NCI-H2227 treated with DMSO at 0.1 percent for 48 hours (cell line): Measurements from ENCODE around the gene OSBPL10.

Experiments
- DNase-seq: peaks from one replicate; lab custom pipeline; 2025; lab: John Stamatoyannopoulos, UW

OSBPL10 gene

GRCh38 chr3:31848911-31849310, 132.2 kb downstream of the OSBPL10 start:
- no peak for DNase-seq

GRCh38 chr3:31848163-31848818, 132.8 kb downstream of the OSBPL10 start:
- DNase-seq, result no peak

GRCh38 chr3:31847760-31848159, 133.3 kb downstream of the OSBPL10 start:
- no peak for DNase-seq

DNA sequence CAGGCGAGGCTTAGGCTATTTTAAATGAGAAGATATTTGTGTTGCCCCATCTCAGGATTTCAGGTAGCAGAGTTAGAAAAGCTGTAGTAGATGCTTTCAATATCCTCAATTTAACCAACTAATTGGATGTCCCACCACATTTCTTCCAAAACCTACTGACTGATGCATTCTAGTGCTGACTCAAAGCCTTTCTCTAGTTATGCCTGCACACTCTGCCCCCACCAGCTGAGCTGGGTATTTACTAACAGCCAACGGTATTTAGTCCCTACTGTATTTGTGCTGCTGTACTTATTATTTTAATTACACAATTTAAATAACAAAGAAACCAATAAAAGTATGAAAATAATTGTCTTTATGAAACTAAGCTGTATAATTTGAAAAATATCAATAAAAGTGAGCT, 139.5 kb downstream of the OSBPL10 start:
- DNase-seq, result no peak

DNA sequence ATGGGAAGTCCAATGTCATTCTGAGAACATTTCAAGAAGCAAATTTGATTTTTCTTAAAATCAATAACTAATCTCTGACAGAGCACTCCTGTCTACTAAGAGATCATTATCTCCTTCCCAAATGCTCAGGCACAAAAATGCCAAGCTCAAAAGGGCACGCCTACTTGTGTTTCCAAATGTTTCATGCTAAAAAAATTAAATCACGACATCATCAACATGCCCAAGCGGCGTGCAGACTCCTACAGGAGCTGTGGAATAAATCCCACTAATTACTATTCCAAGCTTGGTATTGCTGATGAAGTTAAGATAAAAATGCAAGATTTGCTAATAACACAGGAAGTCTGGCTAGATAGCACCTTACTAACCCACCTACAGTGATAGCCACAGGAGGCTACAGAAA, 140.8 kb downstream of the OSBPL10 start:
- DNase-seq, result no peak

DNA sequence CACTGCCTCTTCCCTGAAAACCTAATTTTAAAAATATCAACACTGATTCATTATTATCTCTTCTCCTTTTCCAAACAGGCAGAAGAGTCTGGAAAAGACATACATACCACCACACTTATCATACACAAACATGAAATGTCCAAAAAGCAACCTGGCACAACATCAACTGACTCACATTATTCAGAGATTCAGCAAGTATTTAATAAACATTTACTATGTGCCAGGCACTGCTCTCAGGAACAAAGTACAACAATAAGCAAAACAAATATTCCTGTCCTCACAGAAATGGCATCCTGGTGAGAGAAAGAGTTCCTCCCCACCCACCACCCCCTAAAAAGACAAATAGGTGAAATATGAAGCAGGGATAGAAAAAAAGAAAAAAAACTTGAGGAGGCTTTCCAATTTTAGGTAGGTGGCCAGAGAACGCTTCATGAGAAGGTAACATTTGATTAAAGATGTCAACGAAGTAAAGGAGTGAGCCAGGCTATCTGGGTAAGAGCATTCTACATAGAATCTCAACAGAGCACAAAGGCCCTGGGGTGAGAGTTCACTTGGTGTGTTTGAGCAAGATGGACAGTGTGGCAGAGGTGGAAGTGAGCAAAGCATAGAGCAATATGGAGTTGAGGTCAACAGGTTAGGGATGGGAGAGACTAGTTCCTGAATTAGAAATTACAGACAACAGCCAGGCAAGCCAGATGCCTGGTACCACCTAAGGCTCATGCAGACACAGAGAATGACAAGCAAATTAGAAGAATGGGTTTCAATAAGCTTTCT, 141.7 kb downstream of the OSBPL10 start:
- DNase-seq, result no peak

GRCh38 chr3:31836131-31837075, 144.7 kb downstream of the OSBPL10 start:
- DNase-seq, result no peak

DNA sequence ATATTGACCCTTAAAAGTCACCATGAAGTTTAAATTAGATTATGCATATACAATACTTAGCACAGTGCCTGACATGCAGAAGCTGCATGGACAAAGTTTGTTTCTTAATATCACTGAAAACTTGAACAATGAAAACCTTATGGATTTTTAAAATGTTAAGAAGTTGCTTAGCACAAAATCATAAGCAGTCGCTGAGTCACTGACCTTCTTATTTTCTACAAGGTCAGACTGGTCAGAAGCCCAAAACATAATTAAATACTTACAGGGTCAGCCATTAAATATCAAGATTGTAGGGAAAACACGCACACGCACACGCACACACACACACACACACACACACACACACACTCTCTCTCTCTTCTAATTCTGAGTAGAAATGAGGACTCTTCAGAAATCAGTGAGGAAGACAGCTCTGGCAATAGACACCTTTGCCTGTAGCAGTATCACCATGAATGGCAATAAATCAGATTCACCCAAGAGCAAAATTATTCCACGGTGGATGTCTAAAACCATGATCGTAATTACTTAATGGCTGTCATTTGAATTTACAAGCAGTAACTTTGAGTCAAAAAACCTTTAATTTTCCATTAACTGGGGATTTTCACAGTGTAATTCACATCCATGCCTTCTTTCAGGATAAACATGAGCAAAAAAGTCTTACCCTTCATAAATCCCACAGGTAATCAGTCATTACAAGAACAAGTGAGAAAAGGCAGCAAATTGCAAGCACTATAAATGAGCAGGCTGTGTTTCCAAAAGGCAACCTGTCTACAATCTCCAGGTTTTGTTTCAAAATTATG, 147.5 kb downstream of the OSBPL10 start:
- no peak for DNase-seq

- DNase-seq, result no peak
These were observed 148.5 kb downstream of the OSBPL10 start for GRCh38 chr3:31832551-31832950.

DNA sequence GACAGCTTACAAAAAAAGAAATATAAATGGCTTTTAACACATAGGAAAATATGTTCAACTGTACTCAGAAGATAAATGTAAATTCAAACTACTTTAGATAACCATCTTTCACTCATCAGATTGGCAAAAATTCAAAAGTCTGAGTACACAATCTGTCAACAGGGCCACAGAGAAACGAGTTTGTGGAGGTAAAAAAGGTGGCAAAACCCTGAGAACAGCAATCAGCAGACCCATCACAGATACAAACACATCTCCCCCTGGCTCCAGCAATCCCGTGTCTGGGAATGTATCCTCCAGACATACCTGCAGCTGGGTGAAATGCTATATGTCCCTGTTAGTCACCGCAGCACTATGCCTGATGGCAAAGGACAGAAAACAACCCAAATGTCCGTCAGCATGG, 149.5 kb downstream of the OSBPL10 start:
- DNase-seq, result no peak

DNA sequence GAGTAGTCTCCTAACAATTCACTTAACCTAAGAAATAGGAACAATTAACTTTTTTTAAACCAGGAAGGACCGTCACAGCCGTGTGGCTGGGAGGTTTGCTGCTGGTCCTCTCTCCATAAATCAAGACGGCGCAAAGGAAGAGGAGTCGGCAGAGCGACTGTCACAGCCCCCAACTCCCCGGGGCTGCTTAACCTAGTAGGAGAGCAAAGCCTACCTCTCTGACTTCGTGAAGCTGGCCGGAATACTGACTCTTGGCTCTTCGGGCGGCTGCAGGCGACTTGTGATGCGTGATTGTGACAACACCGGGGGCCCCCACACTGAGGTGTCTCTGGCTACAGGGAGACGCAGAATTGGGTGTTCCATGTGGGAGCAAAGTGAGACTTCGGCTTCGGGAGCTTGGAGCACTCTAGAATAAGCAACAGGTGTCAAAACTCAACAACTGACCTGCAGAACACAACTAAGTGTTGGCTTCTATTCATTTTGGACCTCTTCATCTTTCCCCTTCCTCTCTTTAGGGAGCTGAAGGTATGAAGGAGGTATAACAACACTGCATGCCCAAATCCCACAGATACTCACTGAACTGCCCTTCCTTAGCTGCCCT, 151.1 kb downstream of the OSBPL10 start:
- DNase-seq, result no peak

DNA sequence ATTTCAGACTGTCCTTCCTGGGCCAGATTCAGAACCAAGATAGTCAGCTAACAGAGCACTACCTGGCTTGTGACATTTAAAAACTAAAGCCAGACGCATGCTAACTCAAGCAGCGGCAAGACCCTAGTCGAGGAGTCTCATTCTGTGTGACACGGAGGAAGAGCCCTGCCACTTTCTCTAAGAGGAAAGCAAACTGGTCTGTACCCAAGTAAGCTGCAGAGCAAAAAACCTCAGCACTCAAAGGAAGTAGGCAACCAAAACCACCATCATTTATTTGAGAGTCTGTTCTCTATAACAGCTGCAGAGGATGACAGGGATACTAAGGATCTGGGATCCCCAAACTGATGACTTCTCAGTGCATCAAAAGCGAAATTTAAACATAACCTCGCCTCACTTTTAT, 152.1 kb downstream of the OSBPL10 start:
- DNase-seq, result no peak

DNA sequence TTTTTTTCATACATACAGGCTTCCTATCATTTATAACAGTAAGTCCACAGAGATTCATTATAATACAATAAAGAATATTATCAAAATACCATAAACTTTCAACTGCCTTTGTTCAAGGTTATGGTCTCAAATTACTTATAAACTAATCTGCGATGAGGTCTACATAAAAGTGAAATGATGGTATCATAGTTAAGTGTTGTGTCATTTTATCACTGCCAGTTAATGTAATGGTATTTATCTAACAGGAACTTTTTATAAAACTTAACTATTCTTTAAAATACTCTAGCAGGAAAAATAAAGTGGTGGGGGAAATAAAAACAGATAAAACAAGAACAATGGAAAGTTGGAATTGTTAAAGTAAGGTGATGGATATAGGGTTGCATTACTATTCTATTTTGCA, 153.1 kb downstream of the OSBPL10 start:
- no peak for DNase-seq

DNA sequence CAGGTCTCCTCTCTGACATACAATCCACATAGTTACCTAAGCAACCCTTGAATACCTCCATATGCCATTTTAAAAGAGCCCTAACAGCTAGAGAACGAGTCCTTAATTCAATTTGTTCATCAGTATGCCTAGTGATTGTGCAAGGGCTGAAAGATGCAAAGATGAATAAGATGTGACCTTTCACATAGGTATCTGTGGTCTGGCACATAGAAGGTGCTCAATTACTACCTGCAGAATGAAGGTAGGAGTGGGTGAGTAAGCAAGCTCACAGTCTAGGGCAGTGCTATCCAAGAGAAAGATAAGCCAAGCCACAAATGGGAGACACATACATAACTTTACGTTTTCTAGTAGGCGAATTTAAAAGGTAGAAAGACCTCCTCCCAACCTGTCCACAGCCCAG, 157.9 kb downstream of the OSBPL10 start:
- DNase-seq, result no peak

GRCh38 chr3:31821118-31821517, 159.9 kb downstream of the OSBPL10 start:
- DNase-seq, result no peak

DNA sequence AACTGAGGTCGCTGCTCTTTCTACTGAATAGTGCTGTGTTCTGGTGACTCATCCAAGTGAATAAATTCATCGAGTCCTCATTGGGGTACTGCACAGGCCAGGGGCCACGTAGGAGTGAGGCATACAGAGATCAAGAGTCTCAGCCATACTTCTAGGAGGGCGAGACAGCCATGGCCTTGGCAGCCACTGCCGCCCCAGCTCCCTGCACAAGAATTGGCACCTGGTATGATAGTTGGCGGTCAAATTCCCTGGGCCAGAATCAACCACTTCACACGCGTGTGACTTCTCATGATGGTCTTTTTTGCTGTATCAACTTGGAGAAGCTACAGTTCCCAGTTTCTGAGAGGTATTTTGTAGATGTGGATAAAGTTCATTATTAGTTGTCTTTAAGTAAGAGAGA, 161.6 kb downstream of the OSBPL10 start:
- DNase-seq, result no peak

GRCh38 chr3:31817411-31817966, 163.6 kb downstream of the OSBPL10 start:
- no peak for DNase-seq

- DNase-seq, result no peak
These were observed 165.2 kb downstream of the OSBPL10 start for GRCh38 chr3:31815631-31816440.

DNA sequence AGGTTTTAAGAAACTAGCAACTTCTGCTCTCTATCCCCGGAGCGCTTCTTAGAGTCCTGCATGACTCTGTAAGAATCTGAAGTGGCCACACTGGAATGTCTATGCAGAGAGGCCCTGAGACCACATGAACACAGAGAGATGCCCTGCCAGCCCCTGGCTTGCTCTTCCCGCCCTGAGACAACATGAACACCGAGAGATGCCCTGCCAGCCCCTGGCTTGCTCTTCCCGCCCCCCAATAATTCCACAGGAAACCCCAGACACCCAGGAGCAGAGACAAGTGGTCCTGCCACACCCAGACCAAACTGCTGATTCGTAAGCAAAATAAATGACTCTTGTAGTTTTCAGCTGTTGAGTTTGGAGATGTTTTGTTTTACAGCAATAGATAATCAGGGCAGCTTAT, 166.1 kb downstream of the OSBPL10 start:
- DNase-seq, result no peak

- DNase-seq, result no peak
These were observed 167.4 kb downstream of the OSBPL10 start for GRCh38 chr3:31813686-31814085.
